Measurements from ENCODE around the gene CDH9.

The CDH9 gene

GRCh38 chr5:27038476-27038875 lies at the start of gene CDH9:
TSS of gene CDH9 (minus strand) at chr5:27038586. CDS start at chr5:26988333, 50,253 bp downstream.
- no peak for DNase-seq (ENCODE audit: low read depth, low spot score)

GRCh38 chr5:27087747-27088146 lies 49.4 kb upstream of the CDH9 start:
- no peak for DNase-seq (ENCODE audit: low read depth, low spot score)

GRCh38 chr5:27083449-27084415 lies 45.3 kb upstream of the CDH9 start:
- DNase-seq (ENCODE audit: low read depth, low spot score): no peak

- no peak for DNase-seq (ENCODE audit: low read depth, low spot score)
Measured at GRCh38 chr5:27080147-27080546, 41.8 kb upstream of the CDH9 start.

- DNase-seq (ENCODE audit: low read depth, low spot score): no peak
Measured at GRCh38 chr5:27062451-27062850, 24.1 kb upstream of the CDH9 start.

GRCh38 chr5:27048510-27048909 lies 10.1 kb upstream of the CDH9 start:
- DNase-seq (ENCODE audit: low read depth, low spot score): no peak

GRCh38 chr5:27041372-27041771 lies 3.0 kb upstream of the CDH9 start:
- no peak for DNase-seq (ENCODE audit: low read depth, low spot score)

GRCh38 chr5:27034565-27034964 lies 3.8 kb downstream of the CDH9 start:
- DNase-seq (ENCODE audit: low read depth, low spot score): no peak

GRCh38 chr5:27026801-27027200 lies 11.6 kb downstream of the CDH9 start:
- no peak for DNase-seq (ENCODE audit: low read depth, low spot score)

GRCh38 chr5:27026063-27026462 lies 12.3 kb downstream of the CDH9 start:
- no peak for DNase-seq (ENCODE audit: low read depth, low spot score)

- DNase-seq (ENCODE audit: low read depth, low spot score): no peak
Measured at GRCh38 chr5:27021471-27021870, 16.9 kb downstream of the CDH9 start.

GRCh38 chr5:27020973-27021372 lies 17.4 kb downstream of the CDH9 start:
- DNase-seq (ENCODE audit: low read depth, low spot score): no peak

GRCh38 chr5:27015758-27016157 lies 22.6 kb downstream of the CDH9 start:
- no peak for DNase-seq (ENCODE audit: low read depth, low spot score)

GRCh38 chr5:27011274-27011673 lies 27.1 kb downstream of the CDH9 start:
- DNase-seq (ENCODE audit: low read depth, low spot score): no peak

- no peak for DNase-seq (ENCODE audit: low read depth, low spot score)
Measured at GRCh38 chr5:27010646-27011045, 27.7 kb downstream of the CDH9 start.

GRCh38 chr5:27009540-27009915 lies 28.9 kb downstream of the CDH9 start:
- no peak for DNase-seq (ENCODE audit: low read depth, low spot score)

GRCh38 chr5:27008604-27009539 lies 29.5 kb downstream of the CDH9 start:
- no peak for DNase-seq (ENCODE audit: low read depth, low spot score)

- no peak for DNase-seq (ENCODE audit: low read depth, low spot score)
Measured at GRCh38 chr5:27007121-27007520, 31.3 kb downstream of the CDH9 start.

- DNase-seq (ENCODE audit: low read depth, low spot score): no peak
Measured at GRCh38 chr5:26986985-26987384, 51.4 kb downstream of the CDH9 start.

- no peak for DNase-seq (ENCODE audit: low read depth, low spot score)
Measured at GRCh38 chr5:26981750-26982149, 56.6 kb downstream of the CDH9 start.

GRCh38 chr5:26959290-26959689 lies 79.1 kb downstream of the CDH9 start:
- no peak for DNase-seq (ENCODE audit: low read depth, low spot score)

- DNase-seq (ENCODE audit: low read depth, low spot score): no peak
Measured at GRCh38 chr5:26955161-26955560, 83.2 kb downstream of the CDH9 start.

Data from activated naive CD8-positive, alpha-beta T cell treated with anti-CD3 and anti-CD28 coated beads, Interleukin-2, amount 50 U/mL, for 16 hours (primary cell).